ENCODE results near the gene TASL. TPM values are rescaled to one million over a fixed set of nuclear protein-coding genes. Genes with fewer than 3 reads are reported as not detected.

TASL gene
- total and polyA plus RNA-seq, 7 donors = 0.04 to 0.34 (median 0.11) TPM; not detected in 1

- 19 to 69% (median 62%) methylated on average over 1 of the region's 1 CpG for WGBS, 3 donors
- Histone ChIP-seq H3K27ac (no peak overlapping the region), H3K4me3 (no peak overlapping the region), H3K4me1 (no peaks in the 10 kb centered on the region), H3K27me3 (ENCODE audit: insufficient read depth in 3 of 3, low read length in 2 of 3) (peaks cover 0 to 3% (median 0%) of the 10 kb centered on the region in 3 donors), H3K36me3 (ENCODE audit: insufficient read depth in 1 of 2, low read depth in 1 of 2) (no peaks in the 10 kb centered on the region), H3K9me3 (no peaks in the 10 kb centered on the region)
- TF ChIP-seq CTCF (IDR thresholded peaks at IDR 0.05) = no peak
- DNase-seq (no peak), ATAC-seq (no peak)
- intact Hi-C loops (cut with DNase I) = no loop called here
These were observed 8.9 kb upstream of the TASL start for GRCh38 chrX:30586516-30586915.

- Histone ChIP-seq H3K4me3 (no peak overlapping the region), H3K27me3 (ENCODE audit: insufficient read depth in 3 of 3, low read length in 2 of 3) (no peaks in the 10 kb centered on the region), H3K9me3 (no peaks in the 10 kb centered on the region), H3K27ac (no peak overlapping the region), H3K36me3 (ENCODE audit: insufficient read depth in 1 of 2, low read depth in 1 of 2) (no peaks in the 10 kb centered on the region), H3K4me1 (no peaks in the 10 kb centered on the region)
- no peak for TF ChIP-seq CTCF (IDR thresholded peaks at IDR 0.05)
- 68 to 93% (median 87%) methylated on average over 6 of the region's 6 CpGs for WGBS, 3 donors
- DNase-seq = no peak
- ATAC-seq = no peak
- intact Hi-C loops (cut with DNase I) = no loop called here
These were observed 5.1 kb upstream of the TASL start for GRCh38 chrX:30582664-30583063.

- DNase-seq (no peak), ATAC-seq (no peak)
- Histone ChIP-seq H3K4me3 (no peak overlapping the region), H3K4me1 (no peaks in the 10 kb centered on the region), H3K27ac (no peak overlapping the region), H3K9me3 (no peaks in the 10 kb centered on the region), H3K36me3 (ENCODE audit: insufficient read depth in 1 of 2, low read depth in 1 of 2) (no peaks in the 10 kb centered on the region), H3K27me3 (ENCODE audit: insufficient read depth in 3 of 3, low read length in 2 of 3) (no peaks in the 10 kb centered on the region)
- no peak for TF ChIP-seq CTCF (IDR thresholded peaks at IDR 0.05)
- intact Hi-C loops (cut with DNase I) = no loop called here
- 66 to 86% (median 85%) methylated on average over 2 of the region's 2 CpGs for WGBS, 3 donors
These were observed 3.1 kb upstream of the TASL start for GRCh38 chrX:30580641-30581040.

GRCh38 chrX:30576881-30577280 is 685 bp downstream of the TASL start:
- H3K36me3 ChIP-seq (ENCODE audit: insufficient read depth in 1 of 2, low read depth in 1 of 2) = no peaks in the 10 kb centered on the region
- no peak overlapping the region for H3K4me3 ChIP-seq
- no peaks in the 10 kb centered on the region for H3K4me1 ChIP-seq
- intact Hi-C loops (cut with DNase I) = loop anchor here in 1 of 2 donors (10.0 kb wide), 1 partner anchor 138 kb away; no protein-coding TSS in a partner anchor
- ATAC-seq (no peak), DNase-seq (no peak)
- no peaks in the 10 kb centered on the region for H3K27me3 ChIP-seq (ENCODE audit: insufficient read depth in 3 of 3, low read length in 2 of 3)
- H3K27ac ChIP-seq = no peak overlapping the region
- WGBS, 3 donors = 84 to 88% (median 84%) methylated on average over 8 of the region's 8 CpGs
- no peak for TF ChIP-seq CTCF (IDR thresholded peaks at IDR 0.05)
- H3K9me3 ChIP-seq = no peaks in the 10 kb centered on the region

- H3K9me3 ChIP-seq = no peaks in the 10 kb centered on the region
- intact Hi-C loops (cut with DNase I) = loop anchor here (5.0 to 10.0 kb wide), 2 partner anchors 139 to 142 kb away; no protein-coding TSS in a partner anchor
- no peak for DNase-seq
- no peak for ATAC-seq
- H3K4me1 ChIP-seq = no peaks in the 10 kb centered on the region
- H3K4me3 ChIP-seq = no peak overlapping the region
- no peaks in the 10 kb centered on the region for H3K27me3 ChIP-seq (ENCODE audit: insufficient read depth in 3 of 3, low read length in 2 of 3)
- TF ChIP-seq CTCF (IDR thresholded peaks at IDR 0.05) = no peak
- 79 to 89% (median 83%) methylated on average over 3 of the region's 3 CpGs for WGBS, 3 donors
- no peak overlapping the region for H3K27ac ChIP-seq
- H3K36me3 ChIP-seq (ENCODE audit: insufficient read depth in 1 of 2, low read depth in 1 of 2) = no peaks in the 10 kb centered on the region
These were observed 4.4 kb downstream of the TASL start for GRCh38 chrX:30573125-30573524.
